Mammary epithelial cell (primary cell): Measurements from ENCODE around the gene RTN4RL1.

Source experiments
- CTCF ChIP-seq, 2 donors: IDR thresholded peaks in 1 of 2; conservative IDR thresholded peaks in 1 of 2; 2 replicates each; pipeline ENCODE4 v1.5.1; 2011 to 2012; ENCODE audit warnings: inconsistent platforms in 2 of 2, low read length in 2 of 2, mild to moderate bottlenecking in 2 of 2, control low read depth in 1 of 2, low read depth in 1 of 2; ENCODE audit not compliant: insufficient read depth in 1 of 2; ENCODE audit errors: extremely low read depth in 1 of 2
- EZH2 ChIP-seq: IDR thresholded peaks from 2 replicates; pipeline ENCODE4 v1.6.1; 2012; ENCODE audit warnings: low read length, inconsistent platforms, borderline replicate concordance

DNA sequence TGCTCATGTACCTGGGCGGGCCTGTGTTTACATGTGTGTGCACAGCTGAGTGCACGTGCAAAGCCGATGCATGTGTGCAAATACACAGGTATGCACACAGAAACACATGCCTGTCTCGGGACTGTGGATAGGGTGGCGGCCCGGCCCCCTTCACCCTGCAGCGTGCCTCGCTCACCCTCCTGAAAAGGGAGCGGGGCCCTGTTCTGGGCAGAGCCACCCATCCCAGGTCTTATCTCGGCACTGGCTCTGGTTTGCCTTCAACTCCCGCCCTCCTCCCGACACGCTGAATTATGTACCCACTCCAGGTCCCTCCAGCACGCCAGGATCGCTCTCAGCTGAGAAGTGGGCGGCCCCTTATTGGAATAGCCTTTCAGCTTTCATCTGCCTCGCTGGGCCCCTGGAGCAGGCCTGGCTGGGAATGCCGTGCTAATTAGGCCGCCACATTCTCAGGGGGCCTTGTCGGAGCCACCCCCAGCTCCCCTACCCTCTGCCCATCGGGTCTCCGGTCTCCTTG lies 77.8 kb downstream of the RTN4RL1 start:
- TF ChIP-seq CTCF (conservative IDR thresholded peaks at IDR 0.05 in 1 of 2, IDR thresholded peaks at IDR 0.05 in 1 of 2; ENCODE audit: extremely low read depth in 1 of 2, insufficient read depth in 1 of 2, low read depth in 1 of 2, low read length in 2 of 2) (no peak), EZH2 (no peak)
